Thyroid gland (tissue), 4 donors: ENCODE measurements around the gene VAPA.

Source experiments
- POLR2A ChIP-seq, 2 donors: fragments of 450-650 bp; IDR thresholded peaks; one replicate each; pipeline ENCODE4 v1.6.1; 2017; ENCODE audit warnings: antibody characterized with exemption in 2 of 2, mild to moderate bottlenecking in 2 of 2, moderate library complexity in 1 of 2
- TF ChIP-seq, protein P1 (sequence below), 6 experiments: fragments of 200-600 bp in 3 of 6; fragments of 450-650 bp in 3 of 6; sonication (generic) in 3 of 6; IDR thresholded peaks; one replicate each; pipeline ENCODE4 v1.5.1; 2016 to 2019; ENCODE audit warnings: antibody characterized with exemption in 6 of 6, mild to moderate bottlenecking in 2 of 6, inconsistent platforms in 1 of 6, moderate library complexity in 1 of 6

DNA sequence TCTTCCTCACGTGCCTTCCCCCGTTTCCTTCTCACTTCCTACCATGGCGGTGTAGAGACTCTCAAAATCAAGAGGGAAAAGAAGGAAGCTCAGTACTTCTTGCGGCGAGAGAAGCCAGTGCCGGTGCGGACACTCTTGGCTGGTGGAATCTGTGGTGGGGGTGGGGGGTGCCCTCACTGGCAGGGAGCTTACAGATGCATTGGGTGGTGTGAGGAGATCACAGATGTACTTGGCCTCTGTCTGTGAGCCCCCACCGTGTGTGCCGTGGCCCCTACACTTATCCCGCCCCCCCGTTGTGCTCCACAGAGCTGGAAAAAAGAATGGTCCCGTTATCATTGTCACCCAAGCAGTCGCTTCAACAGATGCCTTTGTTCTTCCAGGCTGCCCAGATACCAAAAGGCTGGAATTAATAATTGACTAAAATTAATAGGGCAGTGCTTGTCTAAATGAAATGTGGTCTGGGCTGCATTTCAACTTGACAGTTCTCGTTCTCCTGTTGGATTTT, 79.8 kb downstream of the VAPA start:
- TF ChIP-seq, protein P1, sequence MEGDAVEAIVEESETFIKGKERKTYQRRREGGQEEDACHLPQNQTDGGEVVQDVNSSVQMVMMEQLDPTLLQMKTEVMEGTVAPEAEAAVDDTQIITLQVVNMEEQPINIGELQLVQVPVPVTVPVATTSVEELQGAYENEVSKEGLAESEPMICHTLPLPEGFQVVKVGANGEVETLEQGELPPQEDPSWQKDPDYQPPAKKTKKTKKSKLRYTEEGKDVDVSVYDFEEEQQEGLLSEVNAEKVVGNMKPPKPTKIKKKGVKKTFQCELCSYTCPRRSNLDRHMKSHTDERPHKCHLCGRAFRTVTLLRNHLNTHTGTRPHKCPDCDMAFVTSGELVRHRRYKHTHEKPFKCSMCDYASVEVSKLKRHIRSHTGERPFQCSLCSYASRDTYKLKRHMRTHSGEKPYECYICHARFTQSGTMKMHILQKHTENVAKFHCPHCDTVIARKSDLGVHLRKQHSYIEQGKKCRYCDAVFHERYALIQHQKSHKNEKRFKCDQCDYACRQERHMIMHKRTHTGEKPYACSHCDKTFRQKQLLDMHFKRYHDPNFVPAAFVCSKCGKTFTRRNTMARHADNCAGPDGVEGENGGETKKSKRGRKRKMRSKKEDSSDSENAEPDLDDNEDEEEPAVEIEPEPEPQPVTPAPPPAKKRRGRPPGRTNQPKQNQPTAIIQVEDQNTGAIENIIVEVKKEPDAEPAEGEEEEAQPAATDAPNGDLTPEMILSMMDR (IDR thresholded peaks at IDR 0.05), result no peak
- TF ChIP-seq POLR2A (IDR thresholded peaks at IDR 0.05), result no peak
